COLO668 (cell line): ENCODE results near the gene MORN4.
"Not testable (repeated sequence)": the region's sequence is repeated elsewhere in the genome, so short reads cannot be mapped to it uniquely, and the experiment has no call there.

Experiments
- DNase-seq: peaks from one replicate; lab custom pipeline; 2025; ENCODE audit not compliant: unreplicated experiment; lab: John Stamatoyannopoulos, UW

MORN4 gene

DNA sequence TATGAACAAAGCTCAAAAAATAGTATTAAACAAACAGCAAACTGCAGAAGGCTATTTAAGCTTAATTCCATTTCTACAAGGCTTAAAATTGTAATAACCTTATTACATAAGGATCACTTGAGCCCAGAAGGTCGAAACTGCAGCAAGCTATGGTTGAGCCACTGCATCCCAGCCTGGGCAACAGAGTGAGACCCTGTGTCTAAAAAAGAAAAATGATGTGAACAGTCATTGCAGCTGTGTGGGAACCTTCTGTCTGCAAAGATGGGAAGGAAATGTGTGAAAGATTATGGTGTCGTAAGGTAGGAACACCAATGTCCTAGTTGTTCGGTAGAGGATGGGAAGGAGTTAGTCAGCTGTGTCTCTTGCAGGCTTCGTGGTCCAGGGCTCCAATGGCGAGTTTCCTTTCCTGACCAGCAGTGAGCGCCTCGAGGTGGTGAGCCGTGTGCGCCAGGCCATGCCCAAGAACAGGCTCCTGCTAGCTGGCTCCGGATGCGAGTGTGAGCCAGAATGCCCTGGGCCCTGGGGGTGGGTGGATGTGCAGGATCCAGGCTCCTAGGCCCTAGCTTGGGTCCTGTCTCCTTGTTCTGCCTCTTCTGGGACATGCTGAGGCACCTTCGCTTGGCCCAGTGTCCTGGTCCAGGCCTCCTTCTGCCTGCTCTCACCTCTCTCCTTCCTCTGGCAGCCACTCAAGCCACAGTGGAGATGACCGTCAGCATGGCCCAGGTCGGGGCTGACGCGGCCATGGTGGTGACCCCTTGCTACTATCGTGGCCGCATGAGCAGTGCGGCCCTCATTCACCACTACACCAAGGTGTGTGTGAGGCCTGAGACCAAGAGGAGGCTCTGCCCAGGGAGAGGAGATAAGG is 34.7 kb downstream of the MORN4 start:
- no peak for DNase-seq

DNA sequence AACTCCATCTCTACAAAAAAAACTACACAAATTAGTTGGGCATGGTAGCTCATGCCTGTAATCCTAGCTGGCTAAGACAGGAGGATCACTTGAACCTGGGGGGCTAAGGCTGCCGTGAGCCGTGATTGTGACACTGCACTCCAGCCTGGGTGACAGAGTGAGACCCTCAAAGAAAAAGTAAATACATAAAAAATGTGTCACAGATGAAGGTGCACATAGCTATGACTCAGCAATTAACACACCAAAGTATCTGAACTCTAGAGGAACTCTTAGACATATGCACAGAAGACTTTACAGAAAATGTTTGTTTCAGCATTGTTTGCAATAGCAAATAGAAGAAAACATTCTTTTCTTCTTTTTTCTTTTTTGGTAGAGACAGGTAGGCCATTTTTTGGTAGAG is 35.5 kb downstream of the MORN4 start:
- no peak for DNase-seq

DNA sequence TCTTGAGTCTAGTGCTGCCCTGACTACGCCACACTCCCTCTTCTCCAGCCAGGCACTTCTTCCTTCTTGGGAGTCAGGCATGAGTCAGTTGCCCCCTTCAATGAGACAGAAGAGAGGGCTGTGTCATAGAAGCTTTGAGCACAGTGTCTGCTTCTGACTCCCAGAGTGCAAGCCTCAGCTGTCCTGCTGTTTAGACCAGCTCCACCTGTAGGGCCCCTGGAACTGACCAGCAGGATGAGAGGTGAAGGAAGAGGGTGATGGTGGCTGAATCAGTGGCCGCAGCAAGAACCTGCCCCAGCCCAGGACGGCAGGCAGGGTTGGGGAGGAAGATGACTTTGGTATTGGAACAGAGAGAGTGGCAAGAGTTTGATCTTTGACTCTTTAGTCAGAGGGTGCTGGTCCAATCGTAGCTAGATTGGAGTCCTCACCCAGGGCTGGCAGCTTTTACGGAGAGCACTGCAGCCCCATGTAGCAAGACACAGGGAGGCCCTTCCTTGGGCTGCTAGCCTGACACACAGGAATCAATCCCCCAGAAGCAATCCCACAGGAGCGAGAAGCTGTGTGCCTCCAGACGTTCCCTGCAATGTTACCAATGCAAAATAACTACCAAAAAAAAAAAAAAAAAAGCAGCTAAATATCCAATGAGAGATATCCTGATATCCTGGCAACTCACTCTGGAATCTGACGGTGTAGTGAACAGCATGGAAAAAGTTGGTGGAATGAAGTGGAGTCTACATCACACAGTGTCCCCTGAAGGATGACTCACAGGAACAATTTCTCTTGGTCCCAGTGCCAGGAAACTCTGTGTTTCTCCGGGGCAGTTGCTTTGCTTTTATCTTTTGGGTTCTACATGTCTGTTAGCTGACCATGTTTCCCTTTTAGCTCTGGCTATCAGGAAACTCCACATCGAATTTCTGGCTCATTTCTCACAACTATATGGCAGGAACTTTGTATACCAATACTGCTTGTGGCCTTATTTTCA is 36.9 kb downstream of the MORN4 start:
- no peak for DNase-seq

DNA sequence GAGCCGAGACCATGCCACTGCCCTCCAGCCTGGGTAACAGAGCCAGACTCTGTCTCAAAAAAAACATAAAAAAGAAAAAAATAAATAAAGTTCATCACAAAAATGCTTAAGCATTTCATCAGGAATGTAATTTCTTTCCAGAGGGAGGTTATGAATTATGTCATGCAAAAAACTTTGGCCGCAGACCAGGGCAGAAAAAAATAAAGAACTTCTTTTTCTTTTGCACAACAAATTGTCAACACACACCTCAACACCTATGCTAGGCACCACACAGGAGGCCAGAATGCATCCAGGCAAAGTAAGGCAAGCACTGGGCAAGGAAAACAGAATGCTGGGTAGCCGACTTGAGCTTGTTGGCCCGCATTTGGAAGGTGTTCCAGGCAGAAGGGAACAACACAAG is 39.9 kb downstream of the MORN4 start:
- DNase-seq = no peak

DNA sequence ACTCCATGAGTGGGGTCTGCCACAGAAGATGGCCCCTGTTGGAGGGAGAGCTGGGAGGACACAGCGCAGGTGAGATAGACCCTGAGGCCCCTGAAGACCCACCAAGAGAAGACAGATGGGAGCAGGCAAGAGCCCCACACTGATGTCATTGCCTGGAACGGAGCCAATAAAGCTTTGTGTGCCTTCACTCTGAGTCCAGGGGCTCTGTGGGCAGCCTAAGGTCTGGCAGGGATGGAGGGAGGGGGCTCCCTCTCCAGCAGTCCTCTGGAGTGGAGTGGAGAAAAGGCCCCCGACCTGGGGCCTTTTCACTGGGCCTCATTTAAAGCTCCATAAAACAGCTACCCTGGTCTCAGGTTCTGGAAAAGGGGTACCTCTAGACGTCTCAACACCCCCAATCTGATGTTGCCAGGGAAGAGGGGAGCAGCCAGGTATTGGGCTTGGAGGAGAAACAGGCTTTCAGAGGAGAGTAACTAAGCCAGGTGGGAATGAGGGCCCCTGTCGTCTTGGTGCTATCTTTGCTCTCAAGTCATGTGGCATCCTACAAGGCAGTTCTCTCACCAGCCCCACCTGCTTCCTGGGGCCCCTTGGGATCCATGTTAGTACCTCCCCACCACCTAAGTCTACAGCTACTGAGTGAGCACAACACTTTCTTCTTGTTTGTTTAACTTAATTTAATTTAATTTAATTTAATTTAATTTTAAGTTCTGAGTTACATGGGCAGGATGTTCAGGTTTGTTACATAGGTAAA is 42.4 kb downstream of the MORN4 start:
- DNase-seq = peak; percentile 0

DNA sequence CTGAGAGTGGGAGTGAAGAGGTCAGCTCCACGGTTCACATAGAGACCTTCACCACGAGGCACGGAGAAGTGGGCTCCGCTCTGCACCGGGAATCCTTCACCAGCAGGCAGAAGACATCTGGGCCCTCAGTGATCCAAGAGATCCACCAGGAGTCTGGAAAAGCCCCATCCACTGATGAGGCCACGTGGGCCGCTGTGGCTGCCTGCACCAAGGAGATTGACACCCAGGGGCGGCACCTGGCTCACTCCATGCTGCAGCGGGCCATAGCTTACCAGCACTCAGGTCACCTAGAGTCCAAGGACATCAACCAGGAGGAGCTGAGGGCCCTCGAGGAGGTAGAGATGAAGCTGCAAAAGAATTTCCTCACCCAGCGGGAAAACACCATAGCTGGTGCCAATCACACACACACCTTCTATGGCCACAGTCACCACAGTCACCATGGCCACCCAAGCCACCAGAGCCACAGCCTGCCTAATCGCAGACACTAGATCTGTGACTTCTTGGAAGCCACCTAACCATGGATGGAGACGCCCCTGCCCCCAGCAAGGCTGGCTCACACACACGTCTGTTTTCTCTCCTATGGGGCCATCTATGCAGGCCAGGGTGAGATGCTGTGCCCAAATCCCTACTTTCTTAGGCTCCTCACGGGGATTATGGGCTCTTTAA is 43.1 kb downstream of the MORN4 start:
- no peak for DNase-seq

DNA sequence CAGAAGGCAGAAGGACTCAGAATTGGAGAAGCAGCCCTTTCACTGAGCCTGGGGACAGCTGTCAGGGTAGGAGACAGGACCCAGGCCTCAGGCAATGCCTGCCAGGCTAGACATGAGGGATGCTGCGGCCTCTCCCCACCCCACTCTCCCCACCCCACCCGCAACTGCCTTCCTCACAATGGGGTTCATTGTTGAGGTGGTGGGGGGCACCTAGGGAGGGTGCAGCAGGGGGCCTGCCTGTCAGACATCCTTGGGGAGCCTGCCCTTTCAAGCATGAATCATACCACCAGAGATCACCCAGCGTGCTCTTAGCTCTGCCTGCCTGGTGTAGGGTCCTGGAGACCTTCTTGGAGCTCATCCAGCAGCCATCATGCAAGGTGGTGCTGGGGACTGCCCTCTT is 43.8 kb downstream of the MORN4 start, which contains the start of gene C10orf62:
Gene C10orf62 (plus strand): TSS at position 243 of the 400 bp plus-strand sequence. CDS start 177 bp downstream, outside the sequence.
- no peak for DNase-seq

DNA sequence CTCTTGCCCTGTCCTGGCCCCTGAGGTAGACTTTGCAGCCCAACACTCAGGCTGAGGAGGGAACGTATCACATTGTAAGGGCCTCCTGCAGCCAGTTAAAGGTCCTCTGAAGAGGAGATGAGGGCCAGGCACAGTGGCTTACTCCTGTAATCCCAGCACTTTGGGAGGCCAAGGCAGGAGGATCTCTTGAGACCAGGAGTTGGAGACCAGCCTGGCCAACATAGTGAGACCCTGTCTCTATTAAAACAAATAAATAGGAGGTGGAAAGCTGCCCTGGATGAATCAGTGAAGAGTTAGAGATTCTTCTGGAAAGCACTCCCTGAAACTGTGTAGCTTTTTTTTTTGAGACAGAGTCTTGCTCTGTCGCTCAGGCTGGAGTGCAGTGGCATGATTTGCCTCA is 46.1 kb downstream of the MORN4 start:
- DNase-seq = no peak

DNA sequence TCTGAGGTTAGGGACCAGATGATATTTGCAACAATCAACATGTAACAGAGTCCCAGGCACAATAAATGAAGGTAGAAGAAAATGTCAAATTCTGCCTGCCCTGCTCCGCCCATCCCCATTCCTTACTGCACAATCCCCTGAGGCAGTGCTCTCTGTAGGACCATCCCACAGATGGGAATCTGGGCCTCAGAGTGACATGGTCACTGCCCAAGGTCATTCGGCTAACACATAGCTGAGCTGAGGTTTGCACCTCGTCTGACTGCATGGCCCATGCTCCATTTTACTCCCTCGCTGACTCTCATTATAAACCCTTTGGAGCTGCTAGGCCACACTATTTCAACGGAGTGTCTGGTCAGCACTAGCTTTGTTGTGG is 47.9 kb downstream of the MORN4 start:
- no peak for DNase-seq

DNA sequence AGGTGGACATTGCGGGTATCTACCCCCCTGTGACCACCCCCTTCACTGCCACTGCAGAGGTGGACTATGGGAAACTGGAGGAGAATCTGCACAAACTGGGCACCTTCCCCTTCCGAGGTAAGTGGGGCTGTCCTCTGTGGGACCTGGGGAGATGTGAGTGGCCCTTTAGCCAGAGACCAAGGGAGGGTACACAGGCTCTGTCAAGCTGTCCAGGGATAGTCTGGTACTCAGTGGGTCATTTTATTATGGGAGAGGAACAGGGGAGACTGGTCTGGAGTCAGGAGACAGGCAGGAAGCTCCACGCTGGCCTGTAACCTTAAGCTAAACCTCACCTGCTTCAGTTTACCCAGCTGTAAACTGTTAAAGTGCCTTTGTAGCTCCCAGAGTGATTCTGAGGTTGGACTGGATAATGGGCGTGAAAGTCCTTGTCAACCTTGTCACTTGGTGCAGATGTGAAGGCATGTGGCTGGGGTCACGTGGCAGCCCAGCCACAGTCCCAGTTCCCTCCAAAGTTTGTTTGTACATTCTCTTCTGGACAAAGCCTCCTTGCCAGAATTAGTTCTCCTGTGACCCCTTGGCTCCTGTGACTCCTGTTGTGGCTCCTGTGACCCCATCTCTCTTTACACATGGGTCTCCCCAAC is 48.4 kb downstream of the MORN4 start:
- peak; percentile 3 for DNase-seq

DNA sequence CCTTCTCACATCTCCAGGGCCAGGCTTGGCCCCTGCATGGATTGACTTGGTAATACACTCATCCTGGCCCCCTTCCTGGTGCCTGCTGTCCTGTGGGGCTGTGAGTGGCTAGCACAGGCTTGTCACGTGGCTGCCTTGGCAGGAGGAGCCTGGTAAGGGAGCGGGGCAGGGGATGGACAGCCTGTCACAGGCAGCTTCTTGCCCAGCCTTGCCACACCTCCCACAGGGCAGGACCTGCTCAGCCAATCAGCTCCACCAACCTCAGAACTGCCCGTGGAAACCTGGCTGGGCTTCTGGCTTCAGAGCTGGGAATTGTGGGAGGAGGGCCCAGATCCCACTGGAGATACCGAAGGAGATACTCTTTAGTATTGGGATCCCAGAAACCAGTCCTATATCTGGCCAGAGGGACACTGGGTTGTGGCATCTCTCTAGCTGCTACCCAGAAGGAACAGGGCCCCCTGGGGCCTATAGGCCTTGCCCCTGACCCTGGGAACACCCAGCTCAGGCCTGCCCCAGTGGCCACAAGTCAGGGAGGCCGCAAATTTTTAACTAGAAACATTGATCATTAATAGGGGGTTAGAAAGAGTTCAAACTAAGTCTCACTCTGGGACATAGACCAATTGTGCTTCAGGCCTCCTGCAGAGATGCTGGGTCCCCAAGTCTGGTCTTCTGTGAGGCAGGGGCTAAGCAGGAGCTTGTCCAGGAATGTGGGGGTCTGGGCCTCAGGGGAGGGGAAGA is 49.1 kb downstream of the MORN4 start, which contains the start of gene HOGA1:
Gene HOGA1 (plus strand): TSS at position 330 of the 738 bp plus-strand sequence. CDS start 315 bp downstream, at position 645.
- no peak for DNase-seq

DNA sequence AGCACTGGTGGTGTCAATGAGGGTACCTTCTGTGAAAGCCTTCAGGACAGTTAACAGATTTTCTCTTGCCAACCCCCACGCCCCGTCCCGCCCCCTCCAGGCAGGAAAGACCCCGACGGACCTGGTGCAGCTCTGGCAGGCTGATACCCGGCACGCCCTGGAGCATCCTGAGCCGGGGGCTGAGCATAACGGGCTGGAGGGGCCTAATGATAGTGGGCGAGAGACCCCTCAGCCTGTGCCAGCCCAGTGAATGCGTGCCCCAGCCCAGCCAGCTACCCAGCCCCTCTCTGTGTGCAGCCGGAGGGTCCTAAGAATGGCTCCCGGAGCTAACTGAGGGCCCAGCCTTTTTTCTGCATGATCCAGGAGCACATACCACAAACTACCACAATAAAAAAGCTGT is 49.8 kb downstream of the MORN4 start:
- DNase-seq = no peak

DNA sequence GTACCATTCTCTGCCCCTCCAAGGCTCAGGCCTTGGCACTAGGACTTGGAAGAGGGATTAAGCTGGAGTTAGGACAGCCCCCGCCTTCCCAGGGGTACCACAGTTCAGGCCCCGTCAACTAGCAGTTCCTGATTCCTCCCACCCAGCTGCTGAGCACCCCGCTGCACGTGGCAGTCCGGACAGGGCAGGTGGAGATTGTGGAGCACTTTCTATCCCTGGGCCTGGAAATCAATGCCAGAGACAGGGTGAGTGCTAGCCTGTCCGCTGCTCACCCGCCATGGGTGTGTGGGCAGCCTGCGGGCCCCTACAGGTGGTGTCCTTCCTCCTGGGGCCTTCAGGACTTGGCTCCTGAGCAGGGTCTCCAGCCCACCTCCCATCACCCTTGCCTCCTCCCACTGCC is 51.1 kb downstream of the MORN4 start:
- DNase-seq = no peak

DNA sequence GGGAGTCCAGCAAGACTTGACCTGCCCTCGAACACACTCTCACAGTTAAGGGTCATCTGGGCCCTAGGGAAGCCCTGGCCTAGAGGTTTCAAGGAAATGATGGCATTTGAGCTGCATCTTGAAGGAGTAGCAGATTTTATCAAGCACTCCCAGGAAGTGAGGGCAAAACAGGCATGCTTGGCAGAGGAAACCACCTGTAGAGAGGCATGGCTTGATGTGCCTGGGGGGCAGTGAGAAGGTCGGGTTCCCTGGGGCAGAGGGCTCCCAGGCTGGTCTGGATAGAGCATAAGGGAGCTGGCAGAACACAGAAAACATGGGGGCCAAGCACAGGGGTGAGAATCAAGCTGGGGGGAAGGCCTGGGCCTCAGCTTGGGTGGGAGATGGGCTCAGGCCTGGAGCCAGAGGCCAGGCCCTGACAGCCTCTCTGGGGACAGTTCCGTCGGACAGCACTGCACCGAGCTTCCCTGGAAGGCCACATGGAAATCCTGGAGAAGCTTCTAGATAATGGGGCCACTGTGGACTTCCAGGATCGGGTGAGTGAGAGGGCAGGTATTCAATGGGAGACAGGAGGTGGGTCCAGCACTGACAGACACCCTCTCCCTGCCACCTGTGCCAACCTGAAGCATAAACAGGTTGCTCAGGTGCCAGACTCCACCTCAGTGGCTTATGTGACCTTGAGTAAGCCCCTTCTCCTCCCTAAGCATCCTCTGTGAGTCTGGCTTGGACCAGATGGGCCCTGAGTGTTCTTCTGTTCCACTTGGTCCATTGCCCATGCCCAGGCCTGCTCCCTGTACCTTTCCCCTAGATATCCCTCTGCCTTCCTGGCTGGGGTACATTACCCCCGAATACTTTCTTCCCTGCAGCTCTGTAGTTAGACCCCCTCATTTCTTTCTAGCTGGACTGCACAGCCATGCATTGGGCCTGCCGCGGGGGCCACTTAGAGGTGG is 52.6 kb downstream of the MORN4 start:
- no peak for DNase-seq

DNA sequence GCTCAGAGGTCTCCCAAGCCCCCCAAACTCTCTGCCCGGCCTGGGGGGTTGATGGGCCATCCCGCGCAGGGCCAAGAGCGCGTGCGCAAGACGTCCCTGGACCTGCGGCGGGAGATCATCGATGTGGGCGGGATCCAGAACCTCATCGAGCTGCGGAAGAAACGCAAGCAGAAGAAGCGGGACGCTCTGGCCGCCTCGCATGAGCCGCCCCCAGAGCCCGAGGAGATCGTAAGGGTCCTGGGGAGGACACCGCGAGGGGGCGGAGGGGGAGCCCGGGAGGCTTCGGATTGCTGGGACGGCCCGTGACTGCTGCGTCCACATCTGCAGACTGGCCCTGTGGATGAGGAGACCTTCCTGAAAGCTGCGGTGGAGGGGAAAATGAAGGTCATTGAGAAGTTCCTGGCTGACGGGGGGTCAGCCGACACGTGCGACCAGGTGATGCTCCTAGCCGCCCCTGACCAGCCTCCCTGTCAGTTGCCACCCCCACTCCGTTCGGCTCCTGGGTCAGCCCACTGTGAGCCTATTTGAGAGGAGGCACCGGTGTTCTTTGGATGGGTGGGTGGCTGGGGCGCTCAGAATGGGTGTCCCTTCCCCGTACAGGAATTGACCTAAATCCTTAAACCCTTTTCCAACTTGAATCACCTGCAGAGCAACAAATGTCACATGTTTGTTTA is 55.0 kb downstream of the MORN4 start:
- DNase-seq = no peak

DNA sequence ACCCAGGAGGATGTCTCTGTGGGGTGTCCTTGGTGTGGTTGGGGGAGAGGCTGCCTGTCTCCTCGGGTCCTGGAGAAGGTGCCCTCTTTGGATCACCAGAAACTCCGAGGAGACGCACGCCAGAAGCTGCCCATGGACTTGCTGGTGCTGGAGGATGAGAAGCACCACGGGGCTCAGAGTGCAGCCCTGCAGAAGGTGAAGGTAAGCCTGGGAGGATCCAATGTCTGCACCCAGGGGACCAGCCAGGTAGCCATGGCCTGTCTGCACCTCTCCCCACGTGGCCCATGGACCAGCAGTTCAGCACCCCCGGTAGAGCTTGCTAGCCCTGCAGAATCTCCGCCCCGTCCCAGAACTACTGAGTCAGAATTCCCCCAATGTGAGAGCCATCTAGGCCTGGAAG is 55.6 kb downstream of the MORN4 start:
- no peak for DNase-seq

DNA sequence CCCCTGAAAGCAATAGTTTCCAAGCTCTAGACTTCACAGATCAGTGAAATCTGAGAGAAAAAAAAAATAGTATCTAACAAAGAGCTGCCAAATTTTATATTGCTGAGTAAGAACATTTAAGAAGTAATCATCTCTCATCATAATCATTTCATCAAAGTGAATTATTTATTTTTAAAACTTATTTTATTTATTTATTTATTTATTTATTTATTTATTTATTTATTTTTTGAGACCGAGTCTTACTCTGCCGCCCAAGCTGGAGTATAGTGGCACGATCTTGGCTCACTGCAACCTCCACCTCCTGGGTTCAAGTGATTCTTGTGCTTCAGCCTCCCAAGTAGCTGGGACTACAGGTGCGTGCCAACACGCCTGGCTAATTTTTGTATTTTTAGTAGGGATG is 56.8 kb downstream of the MORN4 start:
- DNase-seq = not testable (repeated sequence)
